Measurements from ENCODE around the gene SLCO3A1.

The SLCO3A1 gene

GRCh38 chr15:91966194-91966552 is 112.7 kb downstream of the SLCO3A1 start:
- DNase-seq (ENCODE audit: low spot score), result no peak

- no peak for DNase-seq (ENCODE audit: low spot score)
Observed at GRCh38 chr15:91967935-91968606, 114.6 kb downstream of the SLCO3A1 start.

GRCh38 chr15:91968610-91969009 is 115.1 kb downstream of the SLCO3A1 start:
- no peak for DNase-seq (ENCODE audit: low spot score)

GRCh38 chr15:91970142-91970541 is 116.6 kb downstream of the SLCO3A1 start:
- no peak for DNase-seq (ENCODE audit: low spot score)

- DNase-seq (ENCODE audit: low spot score), result no peak
Observed at GRCh38 chr15:91973481-91973880, 120.0 kb downstream of the SLCO3A1 start.

- no peak for DNase-seq (ENCODE audit: low spot score)
Observed at GRCh38 chr15:91974321-91974720, 120.8 kb downstream of the SLCO3A1 start.

- no peak for DNase-seq (ENCODE audit: low spot score)
Observed at GRCh38 chr15:91975241-91975978, 121.9 kb downstream of the SLCO3A1 start.

- no peak for DNase-seq (ENCODE audit: low spot score)
Observed at GRCh38 chr15:91976966-91977365, 123.5 kb downstream of the SLCO3A1 start.

- DNase-seq (ENCODE audit: low spot score), result no peak
Observed at GRCh38 chr15:91980502-91981267, 127.2 kb downstream of the SLCO3A1 start.

GRCh38 chr15:91981821-91982800 is 128.6 kb downstream of the SLCO3A1 start:
- DNase-seq (ENCODE audit: low spot score), result no peak

- no peak for DNase-seq (ENCODE audit: low spot score)
Observed at GRCh38 chr15:91983729-91984340, 130.3 kb downstream of the SLCO3A1 start.

- no peak for DNase-seq (ENCODE audit: low spot score)
Observed at GRCh38 chr15:91985297-91985696, 131.8 kb downstream of the SLCO3A1 start.

- DNase-seq (ENCODE audit: low spot score), result no peak
Observed at GRCh38 chr15:91988071-91988470, 134.6 kb downstream of the SLCO3A1 start.

GRCh38 chr15:91988655-91989054 is 135.1 kb downstream of the SLCO3A1 start:
- no peak for DNase-seq (ENCODE audit: low spot score)

- no peak for DNase-seq (ENCODE audit: low spot score)
Observed at GRCh38 chr15:91989821-91990220, 136.3 kb downstream of the SLCO3A1 start.

- DNase-seq (ENCODE audit: low spot score), result no peak
Observed at GRCh38 chr15:91992945-91993344, 139.4 kb downstream of the SLCO3A1 start.

GRCh38 chr15:91995146-91995545 is 141.6 kb downstream of the SLCO3A1 start:
- no peak for DNase-seq (ENCODE audit: low spot score)

- DNase-seq (ENCODE audit: low spot score), result no peak
Observed at GRCh38 chr15:91997163-91997562, 143.7 kb downstream of the SLCO3A1 start.

GRCh38 chr15:92000709-92001108 is 147.2 kb downstream of the SLCO3A1 start:
- no peak for DNase-seq (ENCODE audit: low spot score)

GRCh38 chr15:92001307-92001706 is 147.8 kb downstream of the SLCO3A1 start:
- no peak for DNase-seq (ENCODE audit: low spot score)

GRCh38 chr15:92002666-92003065 is 149.2 kb downstream of the SLCO3A1 start:
- no peak for DNase-seq (ENCODE audit: low spot score)
